Suprapubic skin (tissue), 3 donors: Measurements from ENCODE around the gene ADRA2C.

ENCODE experiments used
- POLR2A ChIP-seq, 2 donors: fragments of 450-650 bp; IDR thresholded peaks; one replicate each; pipeline ENCODE4 v1.6.1; 2017; ENCODE audit warnings: antibody characterized with exemption in 2 of 2, mild to moderate bottlenecking in 2 of 2, moderate library complexity in 2 of 2
- TF ChIP-seq, protein P1 (sequence below), 2 donors: fragments of 200-600 bp in 1 of 2; fragments of 450-650 bp in 1 of 2; sonication (generic) in 1 of 2; IDR thresholded peaks; one replicate each; pipeline ENCODE4 v1.5.1; 2016 to 2019; ENCODE audit warnings: antibody characterized with exemption in 2 of 2, mild to moderate bottlenecking in 1 of 2, moderate library complexity in 1 of 2

DNA sequence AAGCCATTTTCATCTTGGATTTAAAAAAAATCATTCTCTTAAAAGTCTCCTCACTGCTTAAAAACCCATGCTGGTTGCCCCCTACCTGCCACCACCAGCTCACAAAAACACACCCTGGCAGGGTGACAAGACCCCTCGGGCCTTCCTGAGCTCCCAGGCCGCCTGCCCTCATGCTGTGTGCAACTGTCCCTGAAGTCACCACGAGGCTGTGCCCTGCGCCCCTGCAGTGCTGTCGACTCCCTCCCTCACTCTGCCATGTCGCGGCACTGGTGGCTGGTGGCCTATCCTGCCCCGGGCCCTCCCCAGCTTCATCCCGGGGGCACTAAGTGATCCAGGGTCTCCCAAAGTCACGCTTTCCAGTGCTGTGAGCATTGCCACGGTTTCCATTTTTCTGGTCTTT lies 46.3 kb upstream of the ADRA2C start:
- TF ChIP-seq, protein P1, sequence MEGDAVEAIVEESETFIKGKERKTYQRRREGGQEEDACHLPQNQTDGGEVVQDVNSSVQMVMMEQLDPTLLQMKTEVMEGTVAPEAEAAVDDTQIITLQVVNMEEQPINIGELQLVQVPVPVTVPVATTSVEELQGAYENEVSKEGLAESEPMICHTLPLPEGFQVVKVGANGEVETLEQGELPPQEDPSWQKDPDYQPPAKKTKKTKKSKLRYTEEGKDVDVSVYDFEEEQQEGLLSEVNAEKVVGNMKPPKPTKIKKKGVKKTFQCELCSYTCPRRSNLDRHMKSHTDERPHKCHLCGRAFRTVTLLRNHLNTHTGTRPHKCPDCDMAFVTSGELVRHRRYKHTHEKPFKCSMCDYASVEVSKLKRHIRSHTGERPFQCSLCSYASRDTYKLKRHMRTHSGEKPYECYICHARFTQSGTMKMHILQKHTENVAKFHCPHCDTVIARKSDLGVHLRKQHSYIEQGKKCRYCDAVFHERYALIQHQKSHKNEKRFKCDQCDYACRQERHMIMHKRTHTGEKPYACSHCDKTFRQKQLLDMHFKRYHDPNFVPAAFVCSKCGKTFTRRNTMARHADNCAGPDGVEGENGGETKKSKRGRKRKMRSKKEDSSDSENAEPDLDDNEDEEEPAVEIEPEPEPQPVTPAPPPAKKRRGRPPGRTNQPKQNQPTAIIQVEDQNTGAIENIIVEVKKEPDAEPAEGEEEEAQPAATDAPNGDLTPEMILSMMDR (IDR thresholded peaks at IDR 0.05), result no peak
- TF ChIP-seq POLR2A (IDR thresholded peaks at IDR 0.05), result no peak
